ENCODE data around the gene PPIP5K2. TPM values are rescaled to one million over a fixed set of nuclear protein-coding genes. Genes with fewer than 3 reads are reported as not detected.
"Not testable (repeated sequence)": the region's sequence is repeated elsewhere in the genome, so short reads cannot be mapped to it uniquely, and the experiment has no call there.

The PPIP5K2 gene
- total RNA-seq, 1 donor from 2014 or later: 44.1 TPM

DNA sequence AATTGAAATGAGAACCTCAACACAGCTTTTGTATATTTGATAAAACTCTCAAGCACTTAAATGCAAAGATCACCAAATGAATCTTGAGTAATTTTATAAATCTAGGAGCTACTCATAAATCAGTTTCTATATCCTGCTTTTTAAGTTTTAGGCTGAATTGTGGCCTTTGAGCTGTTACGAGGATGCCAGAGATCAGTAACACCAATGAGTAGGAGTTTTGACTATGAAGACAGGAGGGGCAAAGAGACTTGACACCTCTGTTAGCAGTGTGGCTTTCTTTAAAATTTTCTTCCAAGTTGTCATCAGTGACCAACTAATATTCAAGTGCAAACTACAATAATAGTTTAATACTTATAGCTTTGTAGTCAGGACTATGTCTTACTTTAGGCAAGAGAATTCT lies 12.6 kb downstream of the PPIP5K2 start:
- Mint-ChIP-seq H3K36me3 (ENCODE audit: low read depth) (peaks cover 26% of the 10 kb centered on the region), H3K9me3 (no peaks in the 10 kb centered on the region), H3K4me3 (ENCODE audit: low read depth) (no peak overlapping the region), H3K27ac (no peak overlapping the region), H3K27me3 (ENCODE audit: low read depth) (no peaks in the 10 kb centered on the region), H3K4me1 (ENCODE audit: low read depth) (peaks cover 9% of the 10 kb centered on the region)
- DNase-seq (ENCODE audit: low spot score): no peak
- intact Hi-C loops (cut with micrococcal nuclease): no loop called here

DNA sequence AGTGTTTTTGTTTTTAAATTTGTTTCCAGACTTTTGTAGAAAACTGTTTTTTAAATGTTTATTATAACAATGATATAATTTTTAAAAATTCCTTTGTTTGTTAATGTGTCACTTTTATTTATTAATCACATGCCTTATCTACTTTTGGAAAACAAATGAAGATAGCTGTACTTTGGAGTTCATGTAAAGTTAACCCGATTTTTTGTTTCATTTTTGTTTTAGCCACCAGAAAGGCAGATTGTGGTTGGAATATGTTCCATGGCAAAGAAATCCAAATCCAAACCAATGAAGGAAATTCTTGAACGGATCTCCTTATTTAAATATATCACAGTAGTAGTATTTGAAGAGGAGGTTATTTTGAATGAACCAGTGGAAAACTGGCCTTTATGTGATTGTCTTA lies 13.1 kb downstream of the PPIP5K2 start:
- no peaks in the 10 kb centered on the region for H3K9me3 Mint-ChIP-seq
- intact Hi-C loops (cut with micrococcal nuclease): no loop called here
- H3K4me1 Mint-ChIP-seq (ENCODE audit: low read depth): peaks cover 9% of the 10 kb centered on the region
- H3K36me3 Mint-ChIP-seq (ENCODE audit: low read depth): peaks cover 26% of the 10 kb centered on the region
- no peak overlapping the region for H3K27ac Mint-ChIP-seq
- no peak overlapping the region for H3K4me3 Mint-ChIP-seq (ENCODE audit: low read depth)
- no peak for DNase-seq (ENCODE audit: low spot score)
- H3K27me3 Mint-ChIP-seq (ENCODE audit: low read depth): no peaks in the 10 kb centered on the region

DNA sequence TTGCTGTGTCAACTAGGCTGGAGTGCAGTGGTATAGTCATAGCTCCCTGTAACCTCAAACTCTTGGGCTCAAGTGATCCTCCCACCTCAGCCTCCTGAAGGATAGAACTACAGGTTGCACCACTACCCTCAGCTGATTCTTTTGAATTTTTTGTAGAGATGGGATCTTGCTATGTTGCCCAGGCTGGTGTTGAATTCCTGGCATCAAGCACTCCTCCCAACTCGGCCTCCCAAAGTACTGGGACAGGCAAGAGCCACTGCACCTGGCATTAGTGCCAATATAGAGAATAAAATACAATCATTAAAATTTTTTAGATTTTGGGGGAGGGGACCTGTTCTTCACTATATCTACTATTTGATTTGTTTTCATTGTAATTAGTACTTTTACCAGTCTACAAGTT lies 15.4 kb downstream of the PPIP5K2 start:
- Mint-ChIP-seq H3K27ac (no peak overlapping the region), H3K9me3 (no peaks in the 10 kb centered on the region), H3K36me3 (ENCODE audit: low read depth) (peaks cover 31% of the 10 kb centered on the region), H3K27me3 (ENCODE audit: low read depth) (no peaks in the 10 kb centered on the region), H3K4me3 (ENCODE audit: low read depth) (no peak overlapping the region), H3K4me1 (ENCODE audit: low read depth) (peaks cover 8% of the 10 kb centered on the region)
- intact Hi-C loops (cut with micrococcal nuclease): loop anchor here (5.0 kb wide), 1 partner anchor 93 kb away; no protein-coding TSS in a partner anchor
- no peak for DNase-seq (ENCODE audit: low spot score)

DNA sequence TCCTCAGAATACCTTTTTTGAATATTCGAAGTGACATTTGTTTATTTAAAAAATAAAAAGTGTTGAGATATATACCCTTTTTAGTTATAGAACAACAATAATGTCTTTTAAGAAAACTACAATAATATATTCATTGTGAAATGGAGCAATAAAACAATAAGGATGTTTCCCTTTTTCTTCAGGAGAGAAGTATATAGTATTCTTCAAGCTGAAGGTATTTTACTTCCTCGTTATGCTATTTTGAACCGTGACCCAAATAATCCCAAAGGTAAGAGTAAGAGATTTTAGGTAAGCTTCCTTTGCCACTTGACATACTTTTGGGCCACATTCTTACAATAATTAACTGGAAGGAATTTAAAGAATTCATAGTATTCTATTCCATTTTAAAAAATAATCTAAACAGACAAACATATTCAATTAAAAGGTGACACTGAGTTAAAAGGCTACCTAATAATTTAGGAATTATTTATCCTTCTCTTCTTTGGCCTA lies 18.1 kb downstream of the PPIP5K2 start:
- intact Hi-C loops (cut with micrococcal nuclease): loop anchor here (2.0 to 5.0 kb wide), 2 partner anchors 96 to 601 kb away; no protein-coding TSS in a partner anchor
- Mint-ChIP-seq H3K27me3 (ENCODE audit: low read depth) (no peaks in the 10 kb centered on the region), H3K9me3 (no peaks in the 10 kb centered on the region), H3K27ac (no peak overlapping the region), H3K36me3 (ENCODE audit: low read depth) (peaks cover 27% of the 10 kb centered on the region), H3K4me1 (ENCODE audit: low read depth) (peaks cover 5% of the 10 kb centered on the region), H3K4me3 (ENCODE audit: low read depth) (no peak overlapping the region)
- DNase-seq (ENCODE audit: low spot score): no peak

DNA sequence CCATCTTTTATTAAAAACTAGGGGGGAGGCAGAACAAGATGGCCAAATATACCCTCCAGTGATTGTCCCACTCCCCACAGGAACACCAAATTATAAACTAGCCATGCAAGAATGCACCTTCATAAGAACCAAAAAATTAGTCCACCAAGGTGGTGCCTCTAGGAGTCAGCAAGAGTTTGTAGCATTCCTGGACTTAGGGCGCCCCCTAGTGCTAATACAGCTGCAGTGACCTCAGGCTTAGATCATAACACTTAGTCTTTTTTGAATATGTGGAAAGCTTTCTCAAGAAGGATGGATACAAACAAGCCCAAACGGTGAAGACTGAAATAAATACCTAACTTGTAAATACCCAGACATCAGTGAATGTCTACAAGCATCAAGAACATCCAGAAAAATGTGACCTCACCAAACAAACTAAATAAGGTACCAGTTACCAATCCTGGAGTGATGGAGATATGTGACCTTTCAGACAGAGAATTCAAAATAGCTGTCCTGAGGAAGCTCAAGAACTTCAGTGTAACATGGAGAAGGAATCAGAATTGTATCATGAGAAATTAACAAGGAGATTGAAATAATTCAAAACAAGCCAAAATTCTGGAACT lies 19.3 kb downstream of the PPIP5K2 start:
- Mint-ChIP-seq H3K36me3 (ENCODE audit: low read depth) (peaks cover 29% of the 10 kb centered on the region), H3K4me1 (ENCODE audit: low read depth) (peaks cover 4% of the 10 kb centered on the region)
- intact Hi-C loops (cut with micrococcal nuclease): loop anchor here (1.0 to 5.0 kb wide), 5 partner anchors 97 to 603 kb away; no protein-coding TSS in a partner anchor

DNA sequence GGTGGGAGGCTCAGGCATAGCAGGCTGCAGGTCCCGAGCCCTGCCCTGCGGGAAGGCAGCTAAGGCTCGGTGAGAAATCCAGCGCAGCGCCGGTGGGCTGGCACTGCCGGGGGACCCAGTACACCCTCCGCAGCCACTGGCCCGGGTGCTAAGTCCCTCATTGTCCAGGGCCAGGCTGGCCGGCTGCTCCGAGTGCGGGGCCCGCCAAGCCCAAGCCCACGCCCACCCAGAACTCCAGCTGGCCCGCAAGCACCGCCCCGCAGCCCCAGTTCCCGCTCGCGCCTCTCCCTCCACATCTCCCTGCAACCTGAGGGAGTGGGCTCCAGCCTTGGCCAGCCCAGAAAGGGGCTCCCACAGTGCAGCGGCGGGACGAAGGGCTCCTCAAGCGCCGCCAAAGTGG lies 22.0 kb downstream of the PPIP5K2 start:
- H3K27ac Mint-ChIP-seq; DNase-seq (ENCODE audit: low spot score); H3K4me1 Mint-ChIP-seq (ENCODE audit: low read depth); H3K4me3 Mint-ChIP-seq (ENCODE audit: low read depth); H3K27me3 Mint-ChIP-seq (ENCODE audit: low read depth); H3K9me3 Mint-ChIP-seq; intact Hi-C loops (cut with micrococcal nuclease): not testable (repeated sequence)
- peaks cover 27% of the 10 kb centered on the region for H3K36me3 Mint-ChIP-seq (ENCODE audit: low read depth)

More for the DNA sequence above, 19.3 kb downstream of the PPIP5K2 start:
- no peak overlapping the region for H3K4me3 Mint-ChIP-seq (ENCODE audit: low read depth)
- no peaks in the 10 kb centered on the region for H3K27me3 Mint-ChIP-seq (ENCODE audit: low read depth)
- no peak overlapping the region for H3K27ac Mint-ChIP-seq
- DNase-seq (ENCODE audit: low spot score): peak; percentile 64
- no peaks in the 10 kb centered on the region for H3K9me3 Mint-ChIP-seq

DNA sequence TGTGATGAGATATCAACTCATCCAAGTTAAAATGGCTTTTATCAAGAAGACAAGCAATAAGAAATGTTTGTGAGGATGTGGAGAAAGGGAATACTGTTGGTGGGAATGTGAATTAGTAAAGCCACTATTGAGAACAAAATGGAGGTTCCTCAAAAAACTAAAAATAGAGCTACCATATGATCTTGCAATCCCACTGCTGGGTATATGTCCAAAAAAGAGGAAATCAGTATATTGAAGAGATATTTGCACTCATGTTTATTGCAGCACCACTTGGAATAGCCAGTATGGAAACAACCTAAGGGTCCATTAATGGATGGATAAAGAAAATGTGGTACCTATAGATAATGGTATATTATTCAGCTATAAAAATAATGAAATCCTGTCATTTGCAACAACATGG lies 25.1 kb downstream of the PPIP5K2 start:
- Mint-ChIP-seq H3K4me3 (ENCODE audit: low read depth) (no peak overlapping the region), H3K9me3 (no peaks in the 10 kb centered on the region), H3K36me3 (ENCODE audit: low read depth) (peaks cover 19% of the 10 kb centered on the region), H3K27ac (no peak overlapping the region), H3K27me3 (ENCODE audit: low read depth) (no peaks in the 10 kb centered on the region), H3K4me1 (ENCODE audit: low read depth) (no peaks in the 10 kb centered on the region)
- no peak for DNase-seq (ENCODE audit: low spot score)
- intact Hi-C loops (cut with micrococcal nuclease): no loop called here

DNA sequence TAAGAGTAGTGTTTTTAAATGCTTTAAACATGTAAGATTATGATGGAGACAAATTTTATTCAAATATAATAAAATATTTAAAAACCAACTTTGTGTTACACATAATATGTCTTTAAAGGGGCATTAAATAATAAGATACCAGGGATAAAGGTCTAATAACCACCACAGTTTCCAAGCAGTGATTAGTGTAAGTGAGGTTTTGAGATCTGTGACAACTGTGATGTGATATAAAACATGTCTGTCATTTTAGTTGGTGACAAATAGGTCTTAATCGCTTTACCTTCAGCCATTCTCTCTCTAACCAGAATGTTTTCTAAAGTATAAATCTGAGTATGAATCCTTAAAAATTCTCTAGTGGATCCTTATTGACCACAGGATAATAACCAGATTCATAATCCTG lies 28.1 kb downstream of the PPIP5K2 start:
- Mint-ChIP-seq H3K9me3 (no peaks in the 10 kb centered on the region), H3K4me1 (ENCODE audit: low read depth) (no peaks in the 10 kb centered on the region), H3K36me3 (ENCODE audit: low read depth) (peaks cover 14% of the 10 kb centered on the region), H3K27ac (no peak overlapping the region), H3K4me3 (ENCODE audit: low read depth) (no peak overlapping the region), H3K27me3 (ENCODE audit: low read depth) (no peaks in the 10 kb centered on the region)
- intact Hi-C loops (cut with micrococcal nuclease): no loop called here
- no peak for DNase-seq (ENCODE audit: low spot score)

DNA sequence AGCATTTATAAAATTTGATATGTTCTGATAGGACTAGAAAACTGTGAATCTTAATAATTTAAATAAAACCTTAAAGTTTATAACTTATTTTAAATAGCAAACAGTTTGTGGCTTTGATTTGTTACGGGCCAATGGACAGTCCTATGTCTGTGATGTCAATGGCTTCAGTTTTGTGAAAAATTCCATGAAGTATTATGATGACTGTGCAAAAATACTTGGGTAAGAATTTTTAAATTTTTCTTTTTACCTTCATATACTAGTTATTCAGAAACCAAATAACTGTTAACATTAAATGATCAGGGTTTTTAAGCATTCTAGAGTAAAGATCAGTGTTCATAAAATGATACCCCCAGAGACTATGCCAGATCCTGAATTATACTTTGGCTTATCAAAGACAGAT lies 31.1 kb downstream of the PPIP5K2 start:
- no peaks in the 10 kb centered on the region for H3K9me3 Mint-ChIP-seq
- no peak overlapping the region for H3K27ac Mint-ChIP-seq
- no peaks in the 10 kb centered on the region for H3K27me3 Mint-ChIP-seq (ENCODE audit: low read depth)
- DNase-seq (ENCODE audit: low spot score): no peak
- intact Hi-C loops (cut with micrococcal nuclease): no loop called here
- H3K4me1 Mint-ChIP-seq (ENCODE audit: low read depth): peaks cover 2% of the 10 kb centered on the region
- H3K4me3 Mint-ChIP-seq (ENCODE audit: low read depth): no peak overlapping the region
- H3K36me3 Mint-ChIP-seq (ENCODE audit: low read depth): peaks cover 17% of the 10 kb centered on the region

DNA sequence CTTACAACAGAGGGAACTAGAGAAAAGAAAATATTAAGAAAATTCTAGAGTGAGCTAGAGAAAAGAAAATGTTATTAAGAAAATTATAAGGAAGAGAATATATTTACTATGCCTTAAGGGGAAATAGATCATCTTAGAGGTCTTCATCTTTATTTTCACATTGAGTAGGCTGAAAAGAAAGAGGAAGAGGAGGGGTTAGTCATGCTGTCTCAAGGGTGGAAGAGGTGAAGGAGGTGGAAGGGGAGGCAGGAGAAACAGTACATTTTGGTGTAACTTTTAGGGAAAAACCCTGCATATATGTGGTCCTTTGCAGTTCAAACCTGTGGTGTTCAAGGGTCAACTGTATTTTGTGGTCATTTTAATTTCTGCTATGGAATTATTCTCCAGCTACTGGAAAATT lies 46.6 kb downstream of the PPIP5K2 start:
- H3K27ac Mint-ChIP-seq: no peak overlapping the region
- intact Hi-C loops (cut with micrococcal nuclease): no loop called here
- no peaks in the 10 kb centered on the region for H3K27me3 Mint-ChIP-seq (ENCODE audit: low read depth)
- peaks cover 38% of the 10 kb centered on the region for H3K36me3 Mint-ChIP-seq (ENCODE audit: low read depth)
- no peaks in the 10 kb centered on the region for H3K9me3 Mint-ChIP-seq
- no peak for DNase-seq (ENCODE audit: low spot score)
- no peaks in the 10 kb centered on the region for H3K4me1 Mint-ChIP-seq (ENCODE audit: low read depth)
- H3K4me3 Mint-ChIP-seq (ENCODE audit: low read depth): no peak overlapping the region

DNA sequence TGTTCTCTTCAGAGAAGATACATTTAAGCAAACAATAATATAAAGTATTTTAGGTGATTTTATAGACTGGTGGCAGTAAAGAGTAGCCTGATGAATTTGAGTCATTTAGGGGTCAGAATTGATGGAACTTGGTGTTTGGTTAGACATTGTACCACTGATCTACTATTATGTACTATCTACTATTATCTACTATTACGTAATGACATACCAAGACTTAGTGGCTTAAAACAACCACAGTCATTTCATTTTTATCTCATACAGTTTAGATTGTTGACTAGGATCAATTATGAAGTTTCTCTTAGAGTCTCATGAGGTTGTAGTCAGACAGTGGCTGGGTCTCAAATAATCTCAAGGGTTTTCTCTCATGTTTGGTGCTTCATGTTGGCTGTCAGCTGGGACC lies 54.0 kb downstream of the PPIP5K2 start:
- intact Hi-C loops (cut with micrococcal nuclease): no loop called here

DNA sequence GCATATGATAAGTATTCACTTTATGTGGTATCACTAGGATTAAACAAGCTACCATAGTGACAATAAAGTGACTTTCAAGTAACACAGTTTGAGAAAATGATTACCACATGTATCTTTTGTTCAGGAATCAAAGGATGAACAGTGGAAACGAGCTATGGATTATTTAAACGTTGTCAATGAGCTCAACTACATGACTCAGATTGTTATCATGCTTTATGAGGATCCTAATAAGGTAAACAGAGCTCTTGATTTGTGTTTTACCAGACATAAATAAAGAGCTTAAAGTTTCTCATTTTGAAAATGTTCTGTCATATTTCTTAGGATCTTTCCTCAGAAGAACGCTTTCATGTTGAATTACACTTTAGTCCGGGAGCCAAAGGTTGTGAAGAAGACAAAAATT lies 57.4 kb downstream of the PPIP5K2 start:
- intact Hi-C loops (cut with micrococcal nuclease): no loop called here
- Mint-ChIP-seq H3K9me3 (no peaks in the 10 kb centered on the region), H3K4me3 (ENCODE audit: low read depth) (no peak overlapping the region), H3K27ac (no peak overlapping the region), H3K4me1 (ENCODE audit: low read depth) (no peaks in the 10 kb centered on the region), H3K27me3 (ENCODE audit: low read depth) (no peaks in the 10 kb centered on the region), H3K36me3 (ENCODE audit: low read depth) (peaks cover 15% of the 10 kb centered on the region)
- DNase-seq (ENCODE audit: low spot score): no peak

More for the DNA sequence above, 54.0 kb downstream of the PPIP5K2 start:
- H3K4me3 Mint-ChIP-seq (ENCODE audit: low read depth): no peak overlapping the region
- peaks cover 5% of the 10 kb centered on the region for H3K36me3 Mint-ChIP-seq (ENCODE audit: low read depth)
- no peak overlapping the region for H3K27ac Mint-ChIP-seq
- no peaks in the 10 kb centered on the region for H3K27me3 Mint-ChIP-seq (ENCODE audit: low read depth)
- DNase-seq (ENCODE audit: low spot score): no peak
- H3K4me1 Mint-ChIP-seq (ENCODE audit: low read depth): peaks cover 2% of the 10 kb centered on the region
- no peaks in the 10 kb centered on the region for H3K9me3 Mint-ChIP-seq

DNA sequence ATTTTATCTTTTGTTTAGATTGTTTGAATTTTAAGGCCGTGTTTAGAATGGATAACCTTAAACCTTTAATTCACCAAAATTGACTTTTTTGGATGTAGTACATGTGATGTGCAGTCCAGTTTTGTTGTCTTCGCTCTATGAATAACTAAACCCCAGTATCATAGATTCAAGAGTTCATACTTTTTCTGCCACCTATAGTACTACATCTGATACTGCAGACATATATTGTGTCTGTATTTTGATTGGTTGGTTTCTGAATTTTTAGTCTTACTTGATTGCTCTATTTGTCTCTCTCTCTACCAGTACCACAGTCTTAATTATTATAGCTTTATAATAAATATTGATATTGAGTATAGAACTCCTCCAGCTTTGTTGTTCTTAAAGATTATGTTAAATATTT lies 58.1 kb downstream of the PPIP5K2 start:
- intact Hi-C loops (cut with micrococcal nuclease): no loop called here
- no peak overlapping the region for H3K27ac Mint-ChIP-seq

More for the DNA sequence above, 58.1 kb downstream of the PPIP5K2 start:
- H3K4me3 Mint-ChIP-seq (ENCODE audit: low read depth): no peak overlapping the region
- H3K36me3 Mint-ChIP-seq (ENCODE audit: low read depth): peaks cover 18% of the 10 kb centered on the region
- H3K9me3 Mint-ChIP-seq: no peaks in the 10 kb centered on the region
- H3K4me1 Mint-ChIP-seq (ENCODE audit: low read depth): no peaks in the 10 kb centered on the region
- no peaks in the 10 kb centered on the region for H3K27me3 Mint-ChIP-seq (ENCODE audit: low read depth)
- no peak for DNase-seq (ENCODE audit: low spot score)

Measured in activated T-helper 2 cell treated with anti-CD3 and anti-CD28 coated beads, Interferon-gamma antibody, Interleukin-2, Interleukin-4, amounts not matched to agents 10 μg/mL and 5 μg/mL and 100 μg/mL, durations not matched to agents 14 hours and 24 hours and 36 hours (primary cell).